ENCODE results near the gene VASH1.

VASH1 gene

GRCh38 chr14:76742966-76743365 lies 18.3 kb upstream of the VASH1 start:
- no peak for DNase-seq (ENCODE audit: low spot score)

GRCh38 chr14:76752744-76753143 lies 8.5 kb upstream of the VASH1 start:
- no peak for DNase-seq (ENCODE audit: low spot score)

GRCh38 chr14:76753541-76754198 lies 7.6 kb upstream of the VASH1 start:
- DNase-seq (ENCODE audit: low spot score): no peak

- DNase-seq (ENCODE audit: low spot score): no peak
These were observed 6.7 kb upstream of the VASH1 start for GRCh38 chr14:76754586-76754985.

- DNase-seq (ENCODE audit: low spot score): no peak
These were observed 5.5 kb upstream of the VASH1 start for GRCh38 chr14:76755610-76756370.

- DNase-seq (ENCODE audit: low spot score): no peak
These were observed 4.9 kb upstream of the VASH1 start for GRCh38 chr14:76756371-76756750.

- no peak for DNase-seq (ENCODE audit: low spot score)
These were observed 1.7 kb upstream of the VASH1 start for GRCh38 chr14:76759589-76759988.

- no peak for DNase-seq (ENCODE audit: low spot score)
These were observed 735 bp upstream of the VASH1 start for GRCh38 chr14:76760331-76761135.

- no peak for DNase-seq (ENCODE audit: low spot score)
These were observed 717 bp downstream of the VASH1 start for GRCh38 chr14:76761960-76762410.

- DNase-seq (ENCODE audit: low spot score): no peak
These were observed 1.3 kb downstream of the VASH1 start for GRCh38 chr14:76762411-76763095.

GRCh38 chr14:76763096-76764041 lies 2.1 kb downstream of the VASH1 start:
- no peak for DNase-seq (ENCODE audit: low spot score)

GRCh38 chr14:76765461-76765931 lies 4.2 kb downstream of the VASH1 start:
- DNase-seq (ENCODE audit: low spot score): no peak

GRCh38 chr14:76767681-76768656 lies 6.7 kb downstream of the VASH1 start:
- peak; percentile 64 for DNase-seq (ENCODE audit: low spot score)

GRCh38 chr14:76768671-76769500 lies 7.6 kb downstream of the VASH1 start:
- DNase-seq (ENCODE audit: low spot score): no peak

GRCh38 chr14:76769636-76770292 lies 8.5 kb downstream of the VASH1 start:
- no peak for DNase-seq (ENCODE audit: low spot score)

- no peak for DNase-seq (ENCODE audit: low spot score)
These were observed 9.5 kb downstream of the VASH1 start for GRCh38 chr14:76770521-76771436.

GRCh38 chr14:76771437-76771980 lies 10.2 kb downstream of the VASH1 start:
- no peak for DNase-seq (ENCODE audit: low spot score)

All from hematopoietic multipotent progenitor cell treated with erythropoietin and hydrocortisone succinate and interleukin-3 and kit ligand, for 15 days (in vitro differentiated cells).